GM12891 (cell line): ENCODE data around the gene LRMDA.

Experiments
- POLR2A ChIP-seq: IDR thresholded peaks from 2 replicates; pipeline ENCODE4 v1.6.1; 2011; ENCODE audit warnings: low read depth, low read length, control low read depth
- POLR2AphosphoS5 ChIP-seq: IDR thresholded peaks from 2 replicates; pipeline ENCODE4 v1.6.1; 2011; ENCODE audit warnings: low read depth, low read length, control low read depth

DNA sequence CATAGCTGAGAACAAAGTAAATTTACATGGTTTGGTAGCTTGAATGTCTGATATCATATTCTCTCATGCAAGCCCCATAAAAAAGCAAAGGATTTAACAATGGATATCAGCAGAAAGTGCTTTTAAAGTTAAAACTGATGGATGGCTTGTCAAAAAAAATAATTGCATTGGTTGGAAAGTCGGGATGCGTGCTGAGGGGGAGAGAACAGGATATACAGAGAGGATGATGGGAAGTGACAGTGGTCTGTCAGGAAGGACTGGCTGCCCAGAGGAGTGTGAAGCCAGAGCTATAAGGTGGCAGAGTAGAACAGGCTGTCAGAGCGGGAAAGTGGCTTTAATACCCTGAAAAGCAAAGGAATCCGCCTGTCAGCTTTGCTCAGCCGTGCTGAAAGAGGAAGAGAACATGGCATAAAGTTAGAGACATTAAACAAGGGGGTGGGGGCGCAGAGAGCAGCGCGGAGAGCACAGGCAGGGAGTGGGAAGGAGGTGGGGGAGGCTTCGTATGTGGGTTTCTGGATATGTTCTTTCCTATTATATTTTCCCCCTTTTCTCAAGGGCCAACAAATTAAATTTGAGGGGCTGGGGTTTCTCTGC, 493.0 kb downstream of the LRMDA start:
- no peak for TF ChIP-seq POLR2A
- TF ChIP-seq POLR2AphosphoS5: no peak
